ENCODE data around the gene SUSD2. TPM values are rescaled to one million over a fixed set of nuclear protein-coding genes. Genes with fewer than 3 reads are reported as not detected.
"Not testable (repeated sequence)": the region's sequence is repeated elsewhere in the genome, so short reads cannot be mapped to it uniquely, and the experiment has no call there.

The SUSD2 gene
- total RNA-seq, 1 experiment from 2014 or later: 0.29 TPM

GRCh38 chr22:24189249-24190158 is 8.2 kb downstream of the SUSD2 start:
- DNase-seq (ENCODE audit: low read depth): peak; percentile 66

GRCh38 chr22:24190159-24190540 is 8.9 kb downstream of the SUSD2 start:
- DNase-seq (ENCODE audit: low read depth): no peak

- no peak for DNase-seq (ENCODE audit: low read depth)
These were observed 9.4 kb downstream of the SUSD2 start for GRCh38 chr22:24190596-24191208.

GRCh38 chr22:24191381-24191841 is 10.1 kb downstream of the SUSD2 start:
- DNase-seq (ENCODE audit: low read depth): no peak

DNA sequence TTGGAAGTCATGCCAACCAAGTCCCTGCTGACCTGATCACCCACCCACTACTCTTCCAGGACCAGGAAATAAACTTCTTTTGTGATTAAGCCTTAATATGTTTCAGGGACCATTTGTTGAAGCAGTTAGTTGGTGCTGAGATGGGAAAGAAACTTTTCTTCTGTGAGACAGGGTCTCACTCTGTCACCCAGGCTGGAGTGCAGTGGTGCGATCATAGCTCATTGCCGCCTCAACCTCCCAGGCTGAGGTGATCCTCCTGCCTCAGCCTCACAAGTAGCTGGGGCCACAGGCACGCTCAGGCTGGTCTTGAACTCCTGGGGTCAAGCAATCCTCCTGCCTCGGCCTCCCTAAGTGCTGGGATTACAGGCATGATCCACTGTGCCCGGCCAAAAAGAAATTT is 10.6 kb downstream of the SUSD2 start:
- no peak for DNase-seq (ENCODE audit: low read depth)

- no peak for DNase-seq (ENCODE audit: low read depth)
These were observed 17.4 kb downstream of the SUSD2 start for GRCh38 chr22:24198682-24199052.

DNA sequence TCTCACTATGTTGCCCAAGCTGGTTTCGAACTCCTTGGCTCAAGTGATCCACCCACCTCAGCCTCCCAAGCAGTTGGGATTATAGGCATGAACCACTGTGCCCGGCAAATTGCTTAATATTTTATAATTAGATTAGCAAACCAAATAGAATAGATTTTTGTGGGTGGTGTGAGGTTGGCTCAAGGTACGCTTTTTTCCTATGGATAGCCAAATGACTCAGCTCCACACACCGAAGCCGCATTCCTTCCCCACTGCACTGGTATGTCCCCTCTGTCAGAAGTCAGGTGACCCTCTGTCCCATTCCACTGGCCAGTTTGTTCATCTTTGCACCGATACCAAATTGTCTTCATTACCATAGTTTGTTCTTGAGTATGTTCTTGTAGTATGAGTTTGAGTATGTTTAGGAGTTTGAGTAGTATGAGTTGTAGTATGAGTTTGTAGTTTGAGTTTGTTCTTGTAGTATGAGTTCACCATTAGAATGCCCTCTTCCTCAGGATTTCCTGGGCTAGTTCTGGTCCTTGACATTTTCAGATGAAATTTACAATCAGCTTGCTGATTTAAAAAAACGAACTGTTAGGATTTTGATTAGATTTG is 19.4 kb downstream of the SUSD2 start:
- DNase-seq (ENCODE audit: low read depth): peak; percentile 60

DNA sequence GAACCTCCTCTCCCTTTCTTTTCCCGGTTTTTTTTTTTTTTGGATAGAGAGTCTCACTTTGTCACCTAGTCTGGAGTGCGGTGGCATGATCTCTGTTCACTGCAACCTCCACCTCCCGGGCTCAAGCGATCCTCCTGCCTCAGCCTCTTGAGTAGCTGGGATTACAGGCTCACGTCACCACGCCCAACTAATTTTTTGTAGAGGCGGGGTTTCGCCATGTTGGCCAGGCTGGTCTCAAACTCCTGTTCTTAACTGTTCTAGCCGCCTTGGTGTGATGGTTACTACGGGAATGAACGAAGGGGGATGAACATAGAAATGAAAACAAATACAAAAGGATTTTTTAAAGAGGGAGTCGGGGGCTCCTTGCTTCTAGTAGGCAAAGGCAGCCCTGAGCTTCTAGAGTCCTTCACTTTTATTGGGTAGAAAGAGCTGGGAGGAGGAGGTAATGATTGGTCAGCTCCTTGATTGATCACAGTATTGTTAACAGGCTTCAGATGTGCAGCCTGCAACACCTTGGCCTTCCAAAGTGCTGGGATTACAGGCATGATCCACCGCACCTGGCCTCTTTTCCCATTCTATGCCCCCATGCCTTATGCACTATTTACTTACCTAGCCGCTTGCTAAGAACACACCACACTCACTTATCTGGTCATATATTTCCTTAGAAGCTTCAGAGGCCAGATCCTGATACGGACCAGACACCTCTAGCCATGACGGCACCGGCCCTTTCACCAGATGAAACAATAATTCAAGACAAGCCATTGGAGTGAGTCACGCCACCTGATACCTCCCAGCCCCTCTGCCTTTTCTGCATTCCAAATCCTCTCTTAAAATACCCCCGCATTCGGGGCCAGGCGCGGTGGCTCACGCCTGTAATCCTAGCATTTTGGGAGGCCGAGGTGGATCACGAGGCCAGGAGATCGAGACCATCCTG is 20.7 kb downstream of the SUSD2 start:
- peak; percentile 51 for DNase-seq (ENCODE audit: low read depth)

- not testable (repeated sequence) for DNase-seq (ENCODE audit: low read depth)
These were observed 22.6 kb downstream of the SUSD2 start for GRCh38 chr22:24203856-24204255.

GRCh38 chr22:24205438-24206195 is 24.3 kb downstream of the SUSD2 start:
- DNase-seq (ENCODE audit: low read depth): no peak

DNA sequence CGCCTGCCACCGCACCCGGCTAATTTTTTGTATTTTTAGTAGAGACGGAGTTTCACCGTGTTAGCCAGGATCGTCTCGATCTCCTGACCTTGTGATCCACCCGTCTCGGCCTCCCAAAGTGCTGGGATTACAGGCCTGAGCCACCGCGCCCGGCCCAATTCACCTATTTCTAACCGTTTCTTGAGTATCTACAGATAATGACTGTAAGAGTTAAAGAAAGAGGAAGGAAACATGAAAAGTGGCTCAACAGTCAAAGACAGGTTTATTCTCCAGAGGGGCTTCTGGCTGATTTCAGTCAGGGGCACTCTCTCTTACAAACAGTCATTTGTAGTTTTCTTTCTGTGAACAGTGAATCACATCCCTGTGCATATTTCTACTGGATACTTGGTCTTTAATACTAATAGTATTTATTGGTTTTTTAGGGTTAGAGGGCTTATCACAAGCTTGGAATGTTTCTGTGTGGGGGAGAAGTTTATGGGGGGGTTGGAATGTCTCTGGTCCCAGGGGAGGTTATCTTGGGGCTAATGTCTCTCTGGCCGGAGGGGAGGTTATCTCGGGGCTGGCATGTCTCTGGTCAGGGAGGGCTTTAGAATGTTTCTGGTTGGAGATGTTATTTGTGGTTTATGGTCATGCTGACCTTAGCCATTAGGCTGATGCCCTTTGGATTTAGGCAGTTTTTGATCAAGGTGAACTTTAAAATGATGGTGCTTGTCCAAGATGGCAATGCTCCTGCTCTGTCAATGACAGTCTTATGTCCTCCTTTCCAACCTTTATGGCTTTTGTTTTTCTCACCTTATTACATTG is 25.4 kb downstream of the SUSD2 start:
- DNase-seq (ENCODE audit: low read depth): not testable (repeated sequence)

GRCh38 chr22:24207264-24208011 is 26.2 kb downstream of the SUSD2 start:
- DNase-seq (ENCODE audit: low read depth): no peak

GRCh38 chr22:24208012-24208749 is 26.9 kb downstream of the SUSD2 start:
- DNase-seq (ENCODE audit: low read depth): peak; percentile 86

DNA sequence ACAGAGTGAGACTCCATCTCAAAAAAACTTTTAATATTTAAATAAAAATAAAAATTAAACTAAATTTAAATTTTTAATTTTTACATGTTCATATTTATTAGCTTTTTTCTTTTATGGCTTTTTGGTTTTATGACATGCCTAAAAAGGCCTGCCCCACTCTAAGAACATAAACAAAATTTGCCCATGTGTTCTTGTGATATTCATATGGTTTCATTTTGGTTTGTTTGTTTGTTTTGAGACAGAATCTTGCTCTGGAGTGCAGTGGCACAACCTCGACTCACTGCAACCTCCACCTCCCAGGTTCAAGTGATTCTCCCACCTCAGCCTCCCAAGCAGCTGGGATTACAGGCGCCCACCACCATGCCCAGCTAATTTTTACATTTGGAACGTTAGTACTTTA is 27.7 kb downstream of the SUSD2 start:
- DNase-seq (ENCODE audit: low read depth): no peak

GRCh38 chr22:24209687-24210086 is 28.4 kb downstream of the SUSD2 start:
- no peak for DNase-seq (ENCODE audit: low read depth)

DNA sequence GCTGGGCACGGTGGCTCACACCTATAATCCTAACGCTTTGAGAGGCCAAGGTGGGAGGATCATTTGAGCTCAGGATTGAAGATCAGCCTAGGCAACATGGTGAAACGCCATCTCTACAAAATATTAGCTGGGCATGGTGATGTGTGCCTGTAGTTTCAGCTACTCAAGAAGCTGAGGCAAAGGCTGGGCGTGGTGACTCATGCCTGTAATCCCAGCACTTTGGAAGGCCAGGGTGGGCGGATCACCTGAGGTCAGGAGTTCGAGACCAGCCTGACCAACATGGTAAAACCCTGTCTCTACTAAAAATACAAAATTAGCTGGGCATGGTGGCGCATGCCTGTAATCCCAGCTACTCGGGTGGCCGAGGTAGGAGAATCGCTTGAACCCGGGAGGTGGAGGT is 29.1 kb downstream of the SUSD2 start:
- DNase-seq (ENCODE audit: low read depth): not testable (repeated sequence)

- DNase-seq (ENCODE audit: low read depth): not testable (repeated sequence)
These were observed 30.4 kb downstream of the SUSD2 start for GRCh38 chr22:24211716-24212115.

DNA sequence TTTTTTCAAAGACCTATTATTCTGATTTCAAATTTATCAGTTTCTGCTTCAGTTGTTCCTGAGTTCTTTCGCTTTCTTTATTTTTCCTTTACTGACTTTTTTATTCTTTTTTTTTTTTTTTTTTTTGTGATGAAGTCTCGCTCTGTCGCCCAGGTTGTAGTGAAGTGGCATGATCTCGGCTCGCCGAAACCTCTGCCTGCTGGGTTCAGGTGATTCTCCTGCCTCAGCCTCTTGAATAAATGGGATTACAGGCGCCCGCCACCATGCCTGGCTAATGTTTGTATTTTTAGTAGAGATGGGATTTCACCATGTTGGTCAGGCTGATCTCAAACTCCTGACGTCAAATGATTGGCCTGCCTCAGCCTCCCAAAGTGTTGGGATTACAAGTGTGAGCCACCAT is 31.8 kb downstream of the SUSD2 start:
- DNase-seq (ENCODE audit: low read depth): not testable (repeated sequence)
